GM12878 (cell line): ENCODE results near the gene MMRN1. TPM values are rescaled to one million over a fixed set of nuclear protein-coding genes. Genes with fewer than 3 reads are reported as not detected.

Experiments used
- ATAC-seq: fragments of 200-7000 bp; cut with Tn5 transposase; 3 replicates; pipeline ENCODE4 v1.9.1; 2020; ENCODE audit warnings: mild to moderate bottlenecking, moderate library complexity
- BruUV-seq: library from RNA; stranded (reverse); fragments of 400-500 nt; replicated peaks from 2 replicates; lab custom pipeline; 2021; lab: Mats Ljungman, UMichigan
- CTCF ChIA-PET: fragments of 300-600 bp; sonication (Branson Sonifier 250); formaldehyde crosslinking; extraction: SDS; loops from one replicate; lab custom pipeline; 2021; ENCODE audit warnings: inconsistent platforms; lab: Yijun Ruan, JAX
- POLR2A ChIA-PET: fragments of 350-600 bp; formaldehyde crosslinking; extraction: SDS; loops from one replicate; lab custom pipeline; 2021; ENCODE audit warnings: inconsistent platforms; lab: Charles Lee
- RAD21 ChIA-PET: fragments of 300-600 bp; sonication (Branson Sonifier 250); formaldehyde crosslinking; loops from one replicate; lab custom pipeline; 2023; ENCODE audit warnings: antibody characterized with exemption; ENCODE audit not compliant: unreplicated experiment; lab: Charles Lee
- SMC1A ChIA-PET: fragments of 300-600 bp; sonication (Branson Sonifier 250); formaldehyde crosslinking; loops from one replicate; lab custom pipeline; 2023; ENCODE audit not compliant: unreplicated experiment, uncharacterized antibody; lab: Charles Lee
- DNase-seq: peaks from one replicate; pipeline ENCODE4 v3.0.0-alpha.2; 2011; ENCODE audit warnings: low read depth, low spot score
- FAIRE-seq: peaks from 3 replicates; lab custom pipeline; 2011; peaks lifted over from hg19 to GRCh38; lab: Jason Lieb, UNC
- H2AFZ ChIP-seq: 2 replicates; pipeline ENCODE4 v1.6.0; 2011; ENCODE audit warnings: low read depth, low read length, control low read depth; ENCODE audit not compliant: control insufficient read depth
- H3K27ac ChIP-seq: 2 replicates; pipeline ENCODE4 v1.5.1; 2011; ENCODE audit warnings: control low read depth; ENCODE audit not compliant: control insufficient read depth, insufficient read depth
- H3K27me3 ChIP-seq, 2 experiments: replicated peaks in 1 of 2; 2 replicates each; pipeline versions ENCODE4 v1.6.0 to v1.6.1; 2011; ENCODE audit warnings: low read length in 1 of 2; ENCODE audit not compliant: control insufficient read depth in 2 of 2, insufficient read depth in 2 of 2
- H3K36me3 ChIP-seq, 2 experiments: 2 replicates each; pipeline ENCODE4 v1.5.1; 2011; ENCODE audit warnings: low read length in 1 of 2; ENCODE audit not compliant: control insufficient read depth in 2 of 2, insufficient read depth in 2 of 2
- H3K4me1 ChIP-seq: 2 replicates; pipeline ENCODE4 v1.6.1; 2011; ENCODE audit warnings: mild to moderate bottlenecking, low read length, moderate library complexity, mixed read lengths; ENCODE audit not compliant: control insufficient read depth, insufficient read depth
- H3K4me2 ChIP-seq: 2 replicates; pipeline ENCODE4 v1.6.0; 2011; ENCODE audit warnings: control low read depth; ENCODE audit not compliant: control insufficient read depth, insufficient read depth
- H3K4me3 ChIP-seq: fragments of 200-600 bp; sonication (generic); 2 replicates; pipeline ENCODE4 v1.5.1; 2016
- H3K79me2 ChIP-seq: 2 replicates; pipeline ENCODE4 v1.6.0; 2011; ENCODE audit warnings: low read length; ENCODE audit not compliant: control insufficient read depth, insufficient read depth
- H3K9ac ChIP-seq: 2 replicates; pipeline ENCODE4 v1.8.0; 2011; ENCODE audit warnings: low read length, control low read depth, mixed read lengths; ENCODE audit not compliant: control insufficient read depth, insufficient read depth
- H3K9me3 ChIP-seq: replicated peaks from 3 replicates; pipeline ENCODE4 v1.5.1; 2011; ENCODE audit warnings: mild to moderate bottlenecking, low read length; ENCODE audit not compliant: control insufficient read depth, insufficient read depth
- H4K20me1 ChIP-seq: 2 replicates; pipeline ENCODE4 v1.6.0; 2011; ENCODE audit not compliant: control insufficient read depth, insufficient read depth
- CREB1 ChIP-seq: IDR thresholded peaks from 2 replicates; pipeline ENCODE4 v1.6.1; 2012; ENCODE audit warnings: low read depth, mild to moderate bottlenecking, inconsistent platforms
- JUNB ChIP-seq: IDR thresholded peaks from 2 replicates; pipeline ENCODE4 v1.6.1; 2016; ENCODE audit warnings: antibody characterized with exemption, mild to moderate bottlenecking
- RAD21 ChIP-seq: IDR thresholded peaks from 2 replicates; pipeline ENCODE4 v1.6.1; 2011; ENCODE audit warnings: mild to moderate bottlenecking, low read depth, low read length, moderate library complexity; ENCODE audit not compliant: insufficient read depth
- SIN3A ChIP-seq: IDR thresholded peaks from 2 replicates; pipeline ENCODE4 v1.6.1; 2012; ENCODE audit warnings: low read depth, low read length, improper control_type of control experiment
- SMC3 ChIP-seq: IDR thresholded peaks from 2 replicates; pipeline ENCODE4 v1.6.1; 2011; ENCODE audit warnings: low read length, improper control_type of control experiment, borderline replicate concordance
- SRF ChIP-seq, 2 experiments: IDR thresholded peaks; 2 replicates each; pipeline ENCODE4 v1.6.1; 2011; ENCODE audit warnings: low read depth in 2 of 2, low read length in 2 of 2, mild to moderate bottlenecking in 1 of 2, moderate library complexity in 1 of 2
- WGBS: methylation state at CpG from one replicate; pipeline ENCODE4 v1.1.6; 2016; ENCODE audit warnings: low lambda C conversion rate; ENCODE audit not compliant: insufficient replicate concordance, insufficient coverage; ENCODE audit errors: missing lambda C conversion rate; 5-methylcytosine and 5-hydroxymethylcytosine counted together
- in situ Hi-C: fragments of 300-500 bp; cut with MboI; formaldehyde crosslinking; loops from 9 replicates; pipeline ENCODE4 v1.14.3; 2018; ENCODE audit warnings: mixed read lengths
- intact Hi-C: fragments of 100-400 bp; cut with micrococcal nuclease; formaldehyde crosslinking; loops from one replicate; pipeline ENCODE4 v1.14.2; 2022; ENCODE audit not compliant: unreplicated experiment
- polyA plus RNA-seq, 11 experiments: library from polyadenylated mRNA; depleted of rRNA in 4 of 11; unstranded in 6 of 11; stranded (reverse) in 5 of 11; fragments of >200 nt; fragmentation: Nextera tagmentation in 4 of 11; fragmentation: Illumina TruSeq in 1 of 11; extraction: Ambion mirVana in 4 of 11; extraction: Trizol in 1 of 11; gene quantifications; 1 replicate in 1 of 11; 2 replicates in 10 of 11; pipeline versions ENCODE4 v1.2.1 to v1.2.3, GENCODE V29; 2011 to 2016; ENCODE audit warnings: inconsistent platforms in 2 of 11, missing spikeins in 2 of 11, low read depth in 1 of 11
- total RNA-seq, 4 experiments: library from RNA; depleted of rRNA in 3 of 4; stranded (reverse); fragments of >200 nt in 3 of 4; fragmentation: Illumina TruSeq in 1 of 4; extraction: Trizol in 1 of 4; gene quantifications; 2 replicates each; pipeline versions ENCODE4 v1.2.1 to v1.2.3, GENCODE V29; 2013 to 2021
- TF ChIP-seq, protein P1 (sequence below): fragments of 450-650 bp; IDR thresholded peaks from 2 replicates; pipeline ENCODE4 v1.6.1; 2017; ENCODE audit warnings: borderline replicate concordance
- TF ChIP-seq, protein P2 (sequence below), 3 experiments: IDR thresholded peaks in 2 of 3; conservative IDR thresholded peaks in 1 of 3; 2 replicates each; pipeline ENCODE4 v1.5.1; 2011; ENCODE audit warnings: low read depth in 3 of 3, low read length in 3 of 3, mild to moderate bottlenecking in 3 of 3, control low read depth in 2 of 3, moderate library complexity in 2 of 3, inconsistent platforms in 1 of 3, mixed read lengths in 1 of 3; ENCODE audit not compliant: control insufficient read depth in 2 of 3, insufficient read depth in 1 of 3; ENCODE audit errors: extremely low read depth in 1 of 3

MMRN1 gene
- total and polyA plus RNA-seq, 10 of the 15 experiments (the other 5 are each of a cell fraction or from before 2014, with no cell fraction given) = 0.50 to 3.9 (median 0.78) TPM

DNA sequence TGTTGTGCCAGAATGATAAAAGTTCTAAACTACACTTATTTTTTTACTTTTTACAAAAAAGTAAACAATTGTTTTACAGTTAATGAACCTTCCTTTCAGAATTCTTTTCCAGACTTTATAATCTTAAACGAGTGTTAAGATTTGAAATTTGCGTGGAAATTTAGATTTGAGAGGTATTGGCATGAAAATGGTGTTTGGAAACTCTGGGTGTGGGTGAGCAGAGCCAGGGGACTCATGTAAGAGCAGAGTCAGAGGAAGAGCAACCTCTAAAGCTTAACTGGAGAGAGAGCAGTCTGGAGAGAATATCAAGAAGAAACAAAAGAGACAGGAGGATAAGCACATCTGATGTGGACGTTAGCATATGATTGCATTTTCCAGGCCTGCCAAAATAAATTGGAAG lies 48.2 kb downstream of the MMRN1 start (continued):
- TF ChIP-seq SRF (IDR thresholded peaks at IDR 0.05; ENCODE audit: low read depth in 2 of 2, low read length in 2 of 2) (no peak), SIN3A (no peak), CREB1 (no peak)
- TF ChIP-seq, protein P1, sequence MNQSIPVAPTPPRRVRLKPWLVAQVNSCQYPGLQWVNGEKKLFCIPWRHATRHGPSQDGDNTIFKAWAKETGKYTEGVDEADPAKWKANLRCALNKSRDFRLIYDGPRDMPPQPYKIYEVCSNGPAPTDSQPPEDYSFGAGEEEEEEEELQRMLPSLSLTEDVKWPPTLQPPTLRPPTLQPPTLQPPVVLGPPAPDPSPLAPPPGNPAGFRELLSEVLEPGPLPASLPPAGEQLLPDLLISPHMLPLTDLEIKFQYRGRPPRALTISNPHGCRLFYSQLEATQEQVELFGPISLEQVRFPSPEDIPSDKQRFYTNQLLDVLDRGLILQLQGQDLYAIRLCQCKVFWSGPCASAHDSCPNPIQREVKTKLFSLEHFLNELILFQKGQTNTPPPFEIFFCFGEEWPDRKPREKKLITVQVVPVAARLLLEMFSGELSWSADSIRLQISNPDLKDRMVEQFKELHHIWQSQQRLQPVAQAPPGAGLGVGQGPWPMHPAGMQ = no peak

DNA sequence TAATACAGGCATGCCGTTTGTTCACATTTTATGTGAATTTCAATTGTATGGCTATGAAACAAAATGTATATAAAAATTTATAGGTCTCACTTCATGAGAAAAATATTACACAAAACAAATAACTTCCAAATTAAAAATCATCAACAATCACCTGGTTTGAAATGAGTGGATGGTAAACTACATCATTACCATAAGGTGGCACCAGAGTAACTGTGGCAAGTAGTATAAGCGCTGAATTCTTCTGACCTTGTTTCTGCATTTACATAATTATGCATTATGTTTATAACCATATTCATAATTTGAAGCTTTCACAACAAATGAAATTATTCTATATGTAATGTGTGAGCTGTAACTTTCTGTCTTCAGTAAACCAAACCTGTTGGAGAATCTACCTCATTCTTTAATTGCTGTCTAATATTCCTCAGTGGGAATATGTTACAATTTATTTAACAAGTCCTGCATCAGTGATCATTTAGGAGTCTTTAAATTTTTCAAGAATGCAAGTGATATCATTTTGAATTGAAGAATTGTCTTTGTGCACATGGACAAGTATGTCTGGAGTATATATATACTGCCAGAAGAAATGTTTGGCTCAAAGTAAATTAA lies 55.2 kb downstream of the MMRN1 start:
- H3K27ac ChIP-seq = no peak overlapping the region
- no peak overlapping the region for H2AFZ ChIP-seq
- H4K20me1 ChIP-seq = no peaks in the 10 kb centered on the region
- H3K4me3 ChIP-seq = no peak overlapping the region
- no peaks in the 10 kb centered on the region for H3K27me3 ChIP-seq
- H3K4me1 ChIP-seq = no peaks in the 10 kb centered on the region
- no peaks in the 10 kb centered on the region for H3K79me2 ChIP-seq
- intact Hi-C loops = loop anchor here (2.0 kb wide), 1 partner anchor 343 kb away; no protein-coding TSS in a partner anchor
- no TSS peak for BruUV-seq
- H3K36me3 ChIP-seq = no peaks in the 10 kb centered on the region
- peak; percentile 74 for ATAC-seq
- in situ Hi-C loops = loop anchor here (5.0 kb wide), 1 partner anchor 342 kb away; no protein-coding TSS in a partner anchor
- no peak overlapping the region for H3K9ac ChIP-seq
- SMC1A ChIA-PET = interaction anchor here (0.6 to 0.9 kb wide), 2 partner anchors 37 to 70 kb away, joined by 3 read pairs; no protein-coding TSS in a partner anchor
- no peak for DNase-seq
- 18% methylated on average over 2 of the region's 2 CpGs for WGBS
- no peaks in the 10 kb centered on the region for H3K9me3 ChIP-seq
- TF ChIP-seq, protein P2, sequence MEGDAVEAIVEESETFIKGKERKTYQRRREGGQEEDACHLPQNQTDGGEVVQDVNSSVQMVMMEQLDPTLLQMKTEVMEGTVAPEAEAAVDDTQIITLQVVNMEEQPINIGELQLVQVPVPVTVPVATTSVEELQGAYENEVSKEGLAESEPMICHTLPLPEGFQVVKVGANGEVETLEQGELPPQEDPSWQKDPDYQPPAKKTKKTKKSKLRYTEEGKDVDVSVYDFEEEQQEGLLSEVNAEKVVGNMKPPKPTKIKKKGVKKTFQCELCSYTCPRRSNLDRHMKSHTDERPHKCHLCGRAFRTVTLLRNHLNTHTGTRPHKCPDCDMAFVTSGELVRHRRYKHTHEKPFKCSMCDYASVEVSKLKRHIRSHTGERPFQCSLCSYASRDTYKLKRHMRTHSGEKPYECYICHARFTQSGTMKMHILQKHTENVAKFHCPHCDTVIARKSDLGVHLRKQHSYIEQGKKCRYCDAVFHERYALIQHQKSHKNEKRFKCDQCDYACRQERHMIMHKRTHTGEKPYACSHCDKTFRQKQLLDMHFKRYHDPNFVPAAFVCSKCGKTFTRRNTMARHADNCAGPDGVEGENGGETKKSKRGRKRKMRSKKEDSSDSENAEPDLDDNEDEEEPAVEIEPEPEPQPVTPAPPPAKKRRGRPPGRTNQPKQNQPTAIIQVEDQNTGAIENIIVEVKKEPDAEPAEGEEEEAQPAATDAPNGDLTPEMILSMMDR (IDR thresholded peaks at IDR 0.05 in 2 of 3, conservative IDR thresholded peaks at IDR 0.05 in 1 of 3; ENCODE audit: control insufficient read depth in 2 of 3, extremely low read depth in 1 of 3, insufficient read depth in 1 of 3, low read depth in 3 of 3, low read length in 3 of 3) = peak; percentile 32 to 47 (median 44); a peak in 3 of 6 replicates
- TF ChIP-seq SMC3 (peak; percentile 41; the same call in 1 of the 2 replicates), RAD21 (peak; percentile 50), JUNB (no peak)
- TF ChIP-seq, all 136 proteins: peak for 3
- ChIA-PET CTCF (interaction anchor here (0.6 to 1.9 kb wide), 6 partner anchors 9 to 344 kb away, joined by 3 to 7 read pairs (median 3); no protein-coding TSS in a partner anchor), POLR2A (no interaction called here), RAD21 (no interaction called here)
- no peak for FAIRE-seq
- H3K4me2 ChIP-seq = no peak overlapping the region
